ENCODE results near the gene NMU.

The NMU gene

DNA sequence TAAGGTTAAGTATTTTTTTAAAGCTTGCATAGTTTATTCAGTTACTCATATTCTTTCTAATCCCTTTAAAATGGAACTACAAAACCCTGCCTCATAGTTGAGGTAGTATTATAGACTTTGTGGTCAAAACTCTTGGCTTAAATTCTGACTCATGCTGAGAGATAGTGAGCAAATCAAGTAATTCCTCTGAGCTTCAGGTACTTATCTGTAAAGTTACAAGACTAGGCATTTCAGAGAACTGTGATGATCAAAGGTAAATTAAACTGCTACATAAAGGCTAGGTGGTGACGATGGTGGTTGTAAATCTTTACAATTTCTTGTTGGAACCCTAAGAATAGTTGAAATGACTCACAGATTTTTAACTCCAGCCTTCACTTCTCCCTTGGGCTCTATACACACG lies 86.2 kb downstream of the NMU start:
- peak; percentile 81 for DNase-seq (ENCODE audit: low read depth)
- TF ChIP-seq, protein P1, sequence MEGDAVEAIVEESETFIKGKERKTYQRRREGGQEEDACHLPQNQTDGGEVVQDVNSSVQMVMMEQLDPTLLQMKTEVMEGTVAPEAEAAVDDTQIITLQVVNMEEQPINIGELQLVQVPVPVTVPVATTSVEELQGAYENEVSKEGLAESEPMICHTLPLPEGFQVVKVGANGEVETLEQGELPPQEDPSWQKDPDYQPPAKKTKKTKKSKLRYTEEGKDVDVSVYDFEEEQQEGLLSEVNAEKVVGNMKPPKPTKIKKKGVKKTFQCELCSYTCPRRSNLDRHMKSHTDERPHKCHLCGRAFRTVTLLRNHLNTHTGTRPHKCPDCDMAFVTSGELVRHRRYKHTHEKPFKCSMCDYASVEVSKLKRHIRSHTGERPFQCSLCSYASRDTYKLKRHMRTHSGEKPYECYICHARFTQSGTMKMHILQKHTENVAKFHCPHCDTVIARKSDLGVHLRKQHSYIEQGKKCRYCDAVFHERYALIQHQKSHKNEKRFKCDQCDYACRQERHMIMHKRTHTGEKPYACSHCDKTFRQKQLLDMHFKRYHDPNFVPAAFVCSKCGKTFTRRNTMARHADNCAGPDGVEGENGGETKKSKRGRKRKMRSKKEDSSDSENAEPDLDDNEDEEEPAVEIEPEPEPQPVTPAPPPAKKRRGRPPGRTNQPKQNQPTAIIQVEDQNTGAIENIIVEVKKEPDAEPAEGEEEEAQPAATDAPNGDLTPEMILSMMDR (conservative IDR thresholded peaks at IDR 0.05; ENCODE audit: low read depth, low read length): no peak
- H3K4me3 ChIP-seq (ENCODE audit: low read depth, low read length): no peak overlapping the region

DNA sequence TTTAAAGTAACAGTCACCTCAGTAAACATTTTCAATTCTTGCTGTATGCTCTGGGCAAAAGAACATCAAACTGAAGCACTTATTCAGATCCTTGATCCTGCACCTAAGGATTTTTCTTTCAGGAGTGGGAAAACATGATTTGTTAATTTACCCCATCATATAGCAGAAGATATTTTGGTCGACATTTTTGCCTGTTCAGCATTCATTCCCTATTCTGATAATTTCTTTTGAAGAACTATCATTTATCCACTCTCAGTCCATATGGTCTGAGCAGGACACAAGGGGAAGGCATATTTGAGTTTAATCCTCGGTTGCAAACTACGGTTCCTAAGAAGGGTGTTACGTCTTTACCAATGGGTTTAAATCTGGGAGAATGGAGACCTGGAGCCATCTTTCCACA lies 88.2 kb downstream of the NMU start:
- no peak for DNase-seq (ENCODE audit: low read depth)
- H3K4me3 ChIP-seq (ENCODE audit: low read depth, low read length): peak overlapping the region; percentile 81
- TF ChIP-seq, protein P1 (conservative IDR thresholded peaks at IDR 0.05; ENCODE audit: low read depth, low read length): no peak

GRCh38 chr4:55547466-55547770 lies 88.7 kb downstream of the NMU start:
- peak overlapping the region; percentile 81 for H3K4me3 ChIP-seq (ENCODE audit: low read depth, low read length)
- DNase-seq (ENCODE audit: low read depth): peak; percentile 11

DNA sequence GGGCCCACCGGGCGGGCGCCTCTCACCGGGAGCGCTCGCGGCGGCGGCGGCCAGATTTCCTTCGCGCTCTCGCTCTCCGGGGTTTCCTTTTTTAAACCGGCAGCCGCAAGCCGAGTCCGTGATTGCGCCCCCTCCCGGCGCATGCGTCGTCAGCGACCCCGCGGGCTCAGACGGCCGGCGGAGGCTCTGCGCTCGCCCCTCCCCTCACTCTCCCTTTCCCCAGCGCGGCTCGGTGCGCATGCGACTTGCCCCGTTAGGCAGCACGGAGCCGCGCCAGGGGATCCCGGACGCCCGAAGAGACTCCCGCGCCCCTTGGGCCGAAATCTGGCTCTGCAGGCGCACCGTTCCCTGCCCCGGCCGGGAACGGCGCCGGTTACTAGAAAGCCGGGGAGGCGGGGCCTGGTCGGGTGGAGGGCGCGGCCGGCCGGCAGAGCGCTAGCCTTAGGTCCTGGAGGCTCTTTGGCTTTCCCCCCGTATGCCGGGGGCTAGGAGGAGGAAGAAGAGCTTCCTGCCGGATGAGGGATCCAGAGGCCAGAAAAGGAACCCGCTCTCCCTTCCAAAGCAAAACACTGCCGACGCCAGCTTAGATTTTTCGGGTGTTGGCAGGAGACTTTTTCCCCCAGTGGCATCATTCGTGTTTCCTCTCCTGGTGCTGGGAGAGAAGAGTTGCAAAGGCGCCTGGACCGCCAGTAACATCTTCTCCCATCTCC lies 89.2 kb downstream of the NMU start, which contains the start of gene CLOCK:
CLOCK (minus strand) TSS at position 154 of the 710 bp plus-strand sequence. CDS start 64,124 bp downstream, outside the sequence.
- H3K4me3 ChIP-seq (ENCODE audit: low read depth, low read length): peak within 1 kb of the TSS; percentile 81
- DNase-seq (ENCODE audit: low read depth): peak; percentile 87
- TF ChIP-seq, protein P1 (conservative IDR thresholded peaks at IDR 0.05; ENCODE audit: low read depth, low read length): peak; percentile 40

More at GRCh38 chr4:55547466-55547770, 88.7 kb downstream of the NMU start:
- TF ChIP-seq, protein P1 (conservative IDR thresholded peaks at IDR 0.05; ENCODE audit: low read depth, low read length): no peak

GRCh38 chr4:55546506-55546755 lies 89.7 kb downstream of the NMU start:
- H3K4me3 ChIP-seq (ENCODE audit: low read depth, low read length): peak overlapping the region; percentile 81
- TF ChIP-seq, protein P1 (conservative IDR thresholded peaks at IDR 0.05; ENCODE audit: low read depth, low read length): no peak
- no peak for DNase-seq (ENCODE audit: low read depth)

- TF ChIP-seq, protein P1 (conservative IDR thresholded peaks at IDR 0.05; ENCODE audit: low read depth, low read length): no peak
- peak overlapping the region; percentile 81 for H3K4me3 ChIP-seq (ENCODE audit: low read depth, low read length)
- peak; percentile 71 for DNase-seq (ENCODE audit: low read depth)
These were observed 90.2 kb downstream of the NMU start for GRCh38 chr4:55545641-55546505.

Measured in choroid plexus epithelial cell (primary cell).